ENCODE results near the gene HES3. TPM values are rescaled to one million over a fixed set of nuclear protein-coding genes. Genes with fewer than 3 reads are reported as not detected.
A peak's percentile ranks its signal among the peaks of the same experiment; 100 is the strongest.

HES3 gene
- total RNA-seq, 1 donor from 2014 or later = not detected

GRCh38 chr1:6276811-6277555 is 33.0 kb downstream of the HES3 start:
- Histone ChIP-seq H3K4me3 (ENCODE audit: low read length in 3 of 3) (peak overlapping the region in 1 of 3 donors; percentile 72), H3K9ac (ENCODE audit: low read depth in 1 of 3, low read length in 3 of 3) (peak overlapping the region in 1 of 3 donors; percentile 76), H3K9me3 (ENCODE audit: control insufficient read depth in 3 of 3, low read length in 3 of 3) (no peaks in the 10 kb centered on the region), H3K27ac (ENCODE audit: low read depth, low read length) (peak overlapping the region; percentile 83), H3K36me3 (ENCODE audit: control insufficient read depth in 3 of 3, insufficient read depth in 3 of 3, low read length in 3 of 3) (no peaks in the 10 kb centered on the region), H3K27me3 (ENCODE audit: control insufficient read depth in 3 of 3, insufficient read depth in 3 of 3, low read length in 3 of 3) (no peaks in the 10 kb centered on the region), H3K4me1 (ENCODE audit: control insufficient read depth in 3 of 3, insufficient read depth in 3 of 3, low read length in 3 of 3) (peaks cover 15 to 20% (median 15%) of the 10 kb centered on the region in 3 donors)

GRCh38 chr1:6278263-6278662 is 34.3 kb downstream of the HES3 start:
- Histone ChIP-seq H3K9ac (ENCODE audit: low read depth in 1 of 3, low read length in 3 of 3) (no peak overlapping the region), H3K27ac (ENCODE audit: low read depth, low read length) (no peak overlapping the region), H3K36me3 (ENCODE audit: control insufficient read depth in 3 of 3, insufficient read depth in 3 of 3, low read length in 3 of 3) (no peaks in the 10 kb centered on the region), H3K4me3 (ENCODE audit: low read length in 3 of 3) (no peak overlapping the region), H3K9me3 (ENCODE audit: control insufficient read depth in 3 of 3, low read length in 3 of 3) (no peaks in the 10 kb centered on the region), H3K27me3 (ENCODE audit: control insufficient read depth in 3 of 3, insufficient read depth in 3 of 3, low read length in 3 of 3) (no peaks in the 10 kb centered on the region), H3K4me1 (ENCODE audit: control insufficient read depth in 3 of 3, insufficient read depth in 3 of 3, low read length in 3 of 3) (peaks cover 15 to 20% (median 15%) of the 10 kb centered on the region in 3 donors)

- Histone ChIP-seq H3K27ac (ENCODE audit: low read depth, low read length) (no peak overlapping the region), H3K27me3 (ENCODE audit: control insufficient read depth in 3 of 3, insufficient read depth in 3 of 3, low read length in 3 of 3) (no peaks in the 10 kb centered on the region), H3K36me3 (ENCODE audit: control insufficient read depth in 3 of 3, insufficient read depth in 3 of 3, low read length in 3 of 3) (no peaks in the 10 kb centered on the region), H3K9me3 (ENCODE audit: control insufficient read depth in 3 of 3, low read length in 3 of 3) (no peaks in the 10 kb centered on the region), H3K4me1 (ENCODE audit: control insufficient read depth in 3 of 3, insufficient read depth in 3 of 3, low read length in 3 of 3) (peaks cover 15 to 20% (median 15%) of the 10 kb centered on the region in 3 donors), H3K4me3 (ENCODE audit: low read length in 3 of 3) (no peak overlapping the region), H3K9ac (ENCODE audit: low read depth in 1 of 3, low read length in 3 of 3) (no peak overlapping the region)
These were observed 35.1 kb downstream of the HES3 start for GRCh38 chr1:6279066-6279465.

GRCh38 chr1:6279613-6280383 is 35.8 kb downstream of the HES3 start:
- no peak overlapping the region for H3K9ac ChIP-seq (ENCODE audit: low read depth in 1 of 3, low read length in 3 of 3)
- peaks cover 15 to 20% (median 15%) of the 10 kb centered on the region in 3 donors for H3K4me1 ChIP-seq (ENCODE audit: control insufficient read depth in 3 of 3, insufficient read depth in 3 of 3, low read length in 3 of 3)
- no peaks in the 10 kb centered on the region for H3K9me3 ChIP-seq (ENCODE audit: control insufficient read depth in 3 of 3, low read length in 3 of 3)
- H3K36me3 ChIP-seq (ENCODE audit: control insufficient read depth in 3 of 3, insufficient read depth in 3 of 3, low read length in 3 of 3) = no peaks in the 10 kb centered on the region
- H3K27ac ChIP-seq (ENCODE audit: low read depth, low read length) = no peak overlapping the region
- H3K27me3 ChIP-seq (ENCODE audit: control insufficient read depth in 3 of 3, insufficient read depth in 3 of 3, low read length in 3 of 3) = no peaks in the 10 kb centered on the region
- H3K4me3 ChIP-seq (ENCODE audit: low read length in 3 of 3) = no peak overlapping the region

GRCh38 chr1:6280761-6281451 is 36.9 kb downstream of the HES3 start:
- Histone ChIP-seq H3K9me3 (ENCODE audit: control insufficient read depth in 3 of 3, low read length in 3 of 3) (no peaks in the 10 kb centered on the region), H3K4me1 (ENCODE audit: control insufficient read depth in 3 of 3, insufficient read depth in 3 of 3, low read length in 3 of 3) (peaks cover 13 to 16% (median 13%) of the 10 kb centered on the region in 3 donors), H3K9ac (ENCODE audit: low read depth in 1 of 3, low read length in 3 of 3) (no peak overlapping the region), H3K27ac (ENCODE audit: low read depth, low read length) (no peak overlapping the region), H3K36me3 (ENCODE audit: control insufficient read depth in 3 of 3, insufficient read depth in 3 of 3, low read length in 3 of 3) (no peaks in the 10 kb centered on the region), H3K4me3 (ENCODE audit: low read length in 3 of 3) (no peak overlapping the region), H3K27me3 (ENCODE audit: control insufficient read depth in 3 of 3, insufficient read depth in 3 of 3, low read length in 3 of 3) (no peaks in the 10 kb centered on the region)

- H3K4me1 ChIP-seq (ENCODE audit: control insufficient read depth in 3 of 3, insufficient read depth in 3 of 3, low read length in 3 of 3) = peaks cover 4 to 8% (median 5%) of the 10 kb centered on the region in 3 donors
These were observed 37.8 kb downstream of the HES3 start for GRCh38 chr1:6281511-6282402.

GRCh38 chr1:6282577-6283270 is 38.7 kb downstream of the HES3 start:
- no peaks in the 10 kb centered on the region for H3K9me3 ChIP-seq (ENCODE audit: control insufficient read depth in 3 of 3, low read length in 3 of 3)
- no peak overlapping the region for H3K4me3 ChIP-seq (ENCODE audit: low read length in 3 of 3)
- H3K27ac ChIP-seq (ENCODE audit: low read depth, low read length) = no peak overlapping the region
- no peaks in the 10 kb centered on the region for H3K36me3 ChIP-seq (ENCODE audit: control insufficient read depth in 3 of 3, insufficient read depth in 3 of 3, low read length in 3 of 3)
- no peaks in the 10 kb centered on the region for H3K4me1 ChIP-seq (ENCODE audit: control insufficient read depth in 3 of 3, insufficient read depth in 3 of 3, low read length in 3 of 3)
- no peak overlapping the region for H3K9ac ChIP-seq (ENCODE audit: low read depth in 1 of 3, low read length in 3 of 3)
- no peaks in the 10 kb centered on the region for H3K27me3 ChIP-seq (ENCODE audit: control insufficient read depth in 3 of 3, insufficient read depth in 3 of 3, low read length in 3 of 3)

More at GRCh38 chr1:6281511-6282402, 37.8 kb downstream of the HES3 start:
- no peaks in the 10 kb centered on the region for H3K9me3 ChIP-seq (ENCODE audit: control insufficient read depth in 3 of 3, low read length in 3 of 3)
- H3K27ac ChIP-seq (ENCODE audit: low read depth, low read length) = no peak overlapping the region
- H3K4me3 ChIP-seq (ENCODE audit: low read length in 3 of 3) = no peak overlapping the region
- H3K36me3 ChIP-seq (ENCODE audit: control insufficient read depth in 3 of 3, insufficient read depth in 3 of 3, low read length in 3 of 3) = no peaks in the 10 kb centered on the region
- no peaks in the 10 kb centered on the region for H3K27me3 ChIP-seq (ENCODE audit: control insufficient read depth in 3 of 3, insufficient read depth in 3 of 3, low read length in 3 of 3)
- no peak overlapping the region for H3K9ac ChIP-seq (ENCODE audit: low read depth in 1 of 3, low read length in 3 of 3)

- Histone ChIP-seq H3K4me3 (ENCODE audit: low read length in 3 of 3) (no peak overlapping the region), H3K27ac (ENCODE audit: low read depth, low read length) (no peak overlapping the region), H3K9ac (ENCODE audit: low read depth in 1 of 3, low read length in 3 of 3) (no peak overlapping the region), H3K9me3 (ENCODE audit: control insufficient read depth in 3 of 3, low read length in 3 of 3) (no peaks in the 10 kb centered on the region), H3K27me3 (ENCODE audit: control insufficient read depth in 3 of 3, insufficient read depth in 3 of 3, low read length in 3 of 3) (no peaks in the 10 kb centered on the region), H3K4me1 (ENCODE audit: control insufficient read depth in 3 of 3, insufficient read depth in 3 of 3, low read length in 3 of 3) (peaks cover 6 to 16% (median 9%) of the 10 kb centered on the region in 3 donors), H3K36me3 (ENCODE audit: control insufficient read depth in 3 of 3, insufficient read depth in 3 of 3, low read length in 3 of 3) (no peaks in the 10 kb centered on the region)
These were observed 41.4 kb downstream of the HES3 start for GRCh38 chr1:6285336-6285735.

GRCh38 chr1:6286266-6286665 is 42.3 kb downstream of the HES3 start:
- Histone ChIP-seq H3K9ac (ENCODE audit: low read depth in 1 of 3, low read length in 3 of 3) (no peak overlapping the region), H3K36me3 (ENCODE audit: control insufficient read depth in 3 of 3, insufficient read depth in 3 of 3, low read length in 3 of 3) (no peaks in the 10 kb centered on the region), H3K9me3 (ENCODE audit: control insufficient read depth in 3 of 3, low read length in 3 of 3) (no peaks in the 10 kb centered on the region), H3K27ac (ENCODE audit: low read depth, low read length) (no peak overlapping the region), H3K4me3 (ENCODE audit: low read length in 3 of 3) (no peak overlapping the region), H3K4me1 (ENCODE audit: control insufficient read depth in 3 of 3, insufficient read depth in 3 of 3, low read length in 3 of 3) (peaks cover 6 to 23% (median 17%) of the 10 kb centered on the region in 3 donors), H3K27me3 (ENCODE audit: control insufficient read depth in 3 of 3, insufficient read depth in 3 of 3, low read length in 3 of 3) (no peaks in the 10 kb centered on the region)

Data from skeletal muscle tissue (tissue), 4 donors.